Midbrain (tissue), 1 donor: Measurements from ENCODE around the gene KNDC1.
"Not testable (repeated sequence)": the region's sequence is repeated elsewhere in the genome, so short reads cannot be mapped to it uniquely, and the experiment has no call there.

ENCODE experiments used
- DNase-seq: peaks from one replicate; lab custom pipeline; 2025; lab: John Stamatoyannopoulos, UW

KNDC1 gene

DNA sequence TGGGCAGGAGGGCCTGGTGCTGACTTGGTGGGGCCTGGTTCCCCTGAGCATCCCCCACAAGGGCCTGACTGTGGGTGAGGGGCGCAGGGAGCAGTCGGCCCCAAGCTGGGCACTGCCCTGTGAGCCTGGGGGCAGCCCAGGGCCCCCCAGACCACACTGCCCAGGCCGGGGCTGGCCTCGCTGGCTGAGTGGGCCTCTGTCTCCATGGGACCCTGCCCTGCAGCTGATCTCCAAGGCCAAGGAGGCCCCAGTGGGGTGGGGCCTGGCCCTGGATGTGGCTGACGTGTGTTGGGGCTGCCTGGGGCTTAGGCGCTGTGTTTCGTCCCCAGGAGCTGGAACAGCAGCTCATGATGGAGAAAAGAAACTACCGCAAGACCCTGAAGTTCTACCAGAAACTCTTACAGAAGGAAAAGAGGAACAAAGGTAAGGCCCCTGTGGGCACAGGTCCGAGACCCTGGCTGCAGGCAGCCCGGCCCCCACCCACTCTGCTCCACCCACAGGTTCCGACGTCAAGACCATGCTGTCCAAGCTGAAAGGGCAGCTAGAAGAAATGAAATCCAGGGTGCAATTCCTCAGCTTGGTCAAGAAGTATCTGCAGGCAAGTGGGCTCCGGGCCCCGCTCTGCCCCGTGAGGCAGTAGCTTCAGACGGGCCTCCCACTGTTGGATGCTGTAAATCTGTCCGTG is 46.5 kb downstream of the KNDC1 start:
- DNase-seq = no peak

DNA sequence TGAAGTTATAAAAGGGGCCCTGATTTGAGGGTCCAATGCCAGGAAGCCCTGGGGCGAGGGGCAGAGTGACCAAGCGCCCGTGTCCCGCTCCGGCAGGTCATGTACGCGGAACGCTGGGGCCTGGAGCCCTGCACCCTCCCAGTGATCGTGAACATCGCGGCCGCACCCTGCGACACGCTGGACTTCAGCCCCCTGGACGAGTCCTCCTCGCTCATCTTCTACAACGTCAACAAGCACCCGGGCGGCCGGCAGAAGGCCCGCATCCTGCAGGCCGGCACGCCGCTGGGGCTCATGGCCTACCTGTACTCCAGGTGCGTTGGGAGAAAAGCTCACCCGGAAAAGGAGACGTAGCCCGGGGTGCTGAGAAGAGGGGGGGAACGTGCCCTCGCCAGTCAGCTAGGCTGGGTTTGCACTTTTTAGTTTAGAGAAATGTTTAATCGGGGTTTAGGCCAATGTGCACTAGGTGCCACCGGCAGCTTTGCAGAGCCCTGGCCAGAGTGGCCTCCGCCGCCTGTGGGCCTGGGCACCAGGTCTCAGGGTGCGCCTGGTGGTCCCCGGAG is 47.1 kb downstream of the KNDC1 start:
- no peak for DNase-seq

DNA sequence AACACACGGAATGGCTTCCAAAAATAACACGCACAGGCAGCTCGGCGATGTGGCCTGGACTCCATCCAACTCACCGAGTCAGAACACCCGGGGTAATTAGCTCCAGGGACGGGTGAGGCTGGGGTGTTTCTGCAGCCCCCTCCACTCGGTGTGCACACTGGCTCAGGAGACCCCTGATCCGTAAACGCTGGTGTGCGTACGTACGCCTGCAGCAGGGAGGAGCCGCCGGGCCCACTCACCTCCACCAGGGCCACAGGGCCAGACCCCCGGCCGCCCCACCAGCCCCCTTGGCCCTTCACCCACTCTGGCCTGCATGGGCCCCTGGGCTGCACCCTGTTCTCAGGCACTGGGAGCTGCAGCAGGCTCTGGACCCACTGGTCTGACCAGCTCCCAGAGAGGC is 47.6 kb downstream of the KNDC1 start:
- no peak for DNase-seq

DNA sequence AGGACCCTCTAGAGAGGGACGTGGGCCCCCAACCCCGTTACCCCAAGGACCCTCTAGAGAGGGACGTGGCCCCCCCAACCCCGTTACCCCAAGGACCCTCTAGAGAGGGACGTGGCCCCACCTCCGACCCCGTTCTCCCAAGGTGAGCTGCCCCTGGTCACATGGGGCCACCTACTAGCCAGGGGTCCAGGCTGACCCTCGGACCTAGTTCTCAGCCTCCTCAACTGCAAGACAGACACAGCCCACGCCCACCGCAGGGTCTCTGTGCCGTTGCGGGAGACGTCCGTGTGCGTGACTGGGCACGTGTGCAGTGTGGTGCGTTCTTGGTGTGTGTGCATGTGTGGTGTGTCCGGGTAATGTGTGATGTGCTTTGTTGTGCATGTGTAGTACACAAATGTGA is 48.4 kb downstream of the KNDC1 start:
- DNase-seq = no peak

DNA sequence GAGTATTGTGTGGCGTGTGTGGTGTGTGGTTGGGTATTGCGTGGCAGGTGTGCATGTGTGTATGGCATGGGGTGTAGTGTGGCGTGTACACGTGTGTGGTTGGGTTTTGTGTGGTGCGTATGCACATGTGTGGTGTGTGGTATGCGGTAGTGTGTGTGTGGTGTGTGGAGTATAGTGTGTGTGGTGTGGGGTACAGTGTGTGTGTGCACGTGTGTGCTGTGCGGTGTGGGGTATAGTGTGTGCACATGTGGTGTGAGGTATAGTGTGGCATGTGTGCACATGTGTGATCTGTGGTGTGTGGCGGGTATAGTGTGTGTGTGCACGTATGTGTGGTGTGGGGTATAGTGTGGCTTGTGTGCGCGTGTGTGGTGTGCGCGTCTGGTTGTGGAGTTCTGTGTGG is 49.1 kb downstream of the KNDC1 start:
- no peak for DNase-seq

DNA sequence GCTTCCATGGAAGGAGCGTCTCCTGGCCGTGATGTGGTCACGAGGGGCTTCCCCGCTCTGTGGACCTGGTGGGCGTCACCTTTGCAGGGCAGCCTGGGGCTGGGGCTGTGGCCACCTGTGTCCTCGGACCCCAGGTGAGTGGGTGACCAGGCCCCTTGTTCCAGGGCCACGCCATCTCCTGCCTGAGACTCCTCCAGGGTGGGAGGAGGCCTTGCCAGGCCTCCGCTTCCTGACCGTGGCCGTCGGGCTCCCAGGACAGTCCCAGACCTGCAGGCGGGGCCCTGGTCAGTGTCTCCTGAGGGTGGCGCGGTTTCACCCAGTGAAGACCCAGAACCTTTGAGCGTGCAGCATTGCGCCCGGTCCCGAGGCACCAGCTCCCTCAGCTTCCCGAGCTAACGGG is 49.6 kb downstream of the KNDC1 start:
- no peak for DNase-seq

DNA sequence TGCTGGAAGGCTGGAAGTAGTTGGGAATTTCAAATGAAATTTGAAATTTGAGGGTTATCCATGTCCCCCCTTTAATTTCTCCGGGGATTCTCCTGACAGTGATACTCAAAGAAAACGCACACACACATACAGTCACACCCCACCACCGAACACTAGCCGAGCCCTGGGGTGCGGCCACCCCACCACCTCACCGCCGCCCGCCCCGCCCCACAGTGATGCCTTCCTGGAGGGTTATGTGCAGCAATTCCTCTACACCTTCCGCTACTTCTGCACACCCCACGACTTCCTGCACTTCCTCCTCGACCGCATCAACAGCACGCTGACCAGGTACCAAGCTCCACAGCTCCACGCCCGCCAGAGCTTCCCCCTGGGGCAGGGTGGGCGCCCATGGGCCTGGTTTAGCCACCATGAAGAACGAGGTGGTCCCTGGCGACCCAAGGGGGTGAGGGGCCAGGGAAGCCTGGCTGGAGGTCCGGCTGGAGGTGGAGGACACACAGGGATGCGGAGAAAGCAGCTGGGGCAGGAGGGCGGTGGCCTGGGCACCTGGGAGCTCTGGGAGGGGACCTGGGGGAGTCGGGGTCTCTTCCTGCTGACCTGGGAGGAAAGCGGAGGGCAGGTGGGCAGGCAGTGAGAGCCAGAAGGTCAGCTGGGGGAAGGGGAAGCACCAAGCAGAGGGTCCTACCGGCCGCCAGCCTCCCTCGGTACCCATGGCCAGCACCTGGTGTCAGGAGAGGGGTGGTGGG is 50.5 kb downstream of the KNDC1 start:
- DNase-seq = no peak

DNA sequence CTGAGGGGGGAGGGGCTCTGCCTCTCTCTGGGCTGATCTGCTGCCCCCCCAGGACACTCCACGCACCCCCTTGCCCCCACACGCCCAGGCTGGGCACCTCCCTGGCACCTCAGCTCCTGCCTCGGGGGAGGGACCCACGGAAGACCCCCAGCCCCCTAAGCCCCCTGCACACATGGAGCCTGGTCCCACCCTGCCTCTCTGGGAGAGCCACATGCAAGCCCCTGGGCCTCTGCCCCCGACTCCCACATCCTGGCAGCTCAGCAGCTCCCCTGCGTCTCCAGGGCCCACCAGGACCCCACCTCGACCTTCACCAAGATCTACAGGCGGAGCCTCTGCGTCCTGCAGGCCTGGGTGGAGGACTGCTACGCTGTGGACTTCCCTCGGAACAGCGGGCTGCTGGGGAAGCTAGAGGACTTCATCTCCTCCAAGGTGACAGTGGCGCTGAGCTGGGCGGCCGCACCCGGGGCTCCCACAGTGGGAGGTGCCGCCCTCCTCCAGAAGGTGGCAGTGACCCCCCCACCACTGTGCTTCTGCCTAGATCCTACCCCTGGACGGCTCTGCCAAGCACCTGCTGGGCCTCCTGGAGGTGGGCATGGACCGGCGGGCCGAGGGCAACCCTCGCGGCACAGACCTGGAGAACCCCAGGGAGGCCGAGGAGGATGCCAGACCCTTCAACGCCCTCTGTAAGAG is 51.3 kb downstream of the KNDC1 start:
- no peak for DNase-seq

DNA sequence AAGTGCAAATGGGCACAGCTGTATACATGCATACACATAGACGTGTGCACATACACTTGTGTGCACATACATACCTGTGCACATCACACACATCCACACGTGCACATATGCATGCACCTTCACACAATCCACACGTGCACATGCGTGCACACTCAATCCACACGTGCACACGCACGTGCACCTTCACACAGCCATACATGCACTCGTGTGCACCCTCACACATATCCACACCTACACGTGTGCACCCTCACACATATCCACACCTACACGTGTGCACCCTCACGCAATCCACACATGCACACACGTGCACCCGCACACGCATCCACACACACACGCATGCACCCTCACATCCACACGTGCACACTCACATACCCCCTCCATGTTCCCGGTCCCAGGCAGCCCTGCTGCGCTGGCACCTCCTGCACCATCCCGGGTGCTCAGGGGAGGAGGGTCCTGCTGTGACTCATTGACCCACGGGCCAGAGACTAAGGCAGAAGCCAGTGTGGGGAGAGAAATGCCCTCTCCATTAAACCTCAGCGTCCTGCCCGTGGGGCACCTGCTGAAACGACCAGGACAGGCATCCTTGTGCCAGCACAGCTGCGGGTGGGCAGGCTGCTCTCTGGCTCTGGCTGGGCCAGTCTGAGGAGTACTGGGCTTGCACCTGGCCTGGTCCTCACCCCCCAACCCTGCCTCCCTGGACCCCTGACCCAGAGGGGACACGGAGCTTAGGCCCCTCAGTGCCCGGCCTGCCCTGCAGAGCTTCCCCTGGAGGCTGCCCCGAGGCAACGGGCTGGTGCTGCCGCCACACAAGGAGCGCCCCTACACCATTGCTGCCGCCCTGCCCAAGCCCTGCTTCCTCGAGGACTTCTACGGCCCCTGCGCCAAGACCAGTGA is 52.2 kb downstream of the KNDC1 start:
- DNase-seq = no peak

DNA sequence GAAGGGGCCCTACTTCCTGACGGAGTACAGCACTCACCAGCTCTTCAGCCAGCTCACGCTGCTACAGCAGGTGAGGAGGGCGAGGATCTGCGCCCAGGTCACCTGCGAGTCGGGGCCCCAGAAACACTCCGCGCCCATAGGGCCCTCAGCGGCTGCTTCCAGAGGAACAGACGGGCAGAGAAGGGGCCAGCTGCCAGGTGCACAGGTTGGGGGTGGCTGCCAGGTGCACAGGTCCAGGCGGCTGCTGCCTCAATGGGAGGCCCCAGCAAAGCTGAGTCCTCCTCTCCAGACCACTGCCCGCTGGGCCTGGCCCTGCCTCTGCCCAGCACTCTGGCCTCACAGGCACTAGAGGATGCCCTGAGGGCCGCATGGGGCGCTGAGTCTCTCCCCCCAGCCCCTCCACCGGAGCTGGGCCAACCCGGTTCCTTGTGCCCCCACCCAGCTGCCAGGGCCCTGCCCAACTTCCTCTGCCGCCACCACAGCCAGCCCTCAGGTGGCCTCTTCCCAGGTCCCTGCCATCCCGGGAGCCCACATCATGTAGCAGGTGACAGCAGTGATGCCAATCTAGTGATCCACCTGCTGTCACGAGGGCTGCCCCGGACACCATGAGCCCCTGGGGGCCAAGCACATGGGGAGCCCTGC is 53.0 kb downstream of the KNDC1 start:
- no peak for DNase-seq

DNA sequence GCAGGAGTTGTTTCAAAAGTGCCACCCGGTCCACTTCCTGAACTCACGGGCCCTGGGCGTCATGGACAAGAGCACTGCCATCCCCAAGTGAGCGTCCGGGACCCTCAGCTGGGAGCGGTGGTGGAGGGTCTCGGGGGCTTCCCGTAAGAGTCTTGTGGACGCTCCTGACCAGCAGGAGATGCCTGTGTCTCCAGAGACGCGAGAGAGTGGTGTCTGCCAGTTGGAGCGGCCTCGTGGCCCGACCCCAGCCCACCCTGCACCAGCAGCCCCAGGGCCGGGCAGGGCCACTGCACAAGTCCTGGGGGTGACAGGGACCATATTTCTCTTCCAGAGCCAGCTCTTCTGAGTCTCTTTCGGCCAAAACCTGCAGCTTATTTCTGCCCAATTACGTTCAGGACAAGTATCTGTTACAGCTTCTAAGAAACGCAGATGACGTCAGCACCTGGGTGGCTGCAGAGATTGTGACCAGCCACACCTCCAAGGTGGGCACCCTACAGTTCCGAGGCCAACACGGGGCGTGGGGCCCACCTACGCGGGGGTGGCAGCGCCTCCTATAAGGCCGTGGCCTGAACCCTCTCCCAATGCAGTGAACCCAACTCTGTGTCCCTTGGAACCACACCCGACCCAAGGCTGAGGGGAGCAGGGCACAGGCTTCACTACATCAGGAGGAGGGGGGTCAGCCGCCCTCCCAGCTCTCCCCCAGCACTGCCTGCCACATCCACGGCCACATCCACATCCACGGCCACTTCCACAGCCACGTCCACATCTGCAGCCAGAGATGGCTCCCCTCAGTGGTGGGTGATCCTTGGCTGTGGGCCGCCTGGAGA is 53.8 kb downstream of the KNDC1 start:
- no peak for DNase-seq

DNA sequence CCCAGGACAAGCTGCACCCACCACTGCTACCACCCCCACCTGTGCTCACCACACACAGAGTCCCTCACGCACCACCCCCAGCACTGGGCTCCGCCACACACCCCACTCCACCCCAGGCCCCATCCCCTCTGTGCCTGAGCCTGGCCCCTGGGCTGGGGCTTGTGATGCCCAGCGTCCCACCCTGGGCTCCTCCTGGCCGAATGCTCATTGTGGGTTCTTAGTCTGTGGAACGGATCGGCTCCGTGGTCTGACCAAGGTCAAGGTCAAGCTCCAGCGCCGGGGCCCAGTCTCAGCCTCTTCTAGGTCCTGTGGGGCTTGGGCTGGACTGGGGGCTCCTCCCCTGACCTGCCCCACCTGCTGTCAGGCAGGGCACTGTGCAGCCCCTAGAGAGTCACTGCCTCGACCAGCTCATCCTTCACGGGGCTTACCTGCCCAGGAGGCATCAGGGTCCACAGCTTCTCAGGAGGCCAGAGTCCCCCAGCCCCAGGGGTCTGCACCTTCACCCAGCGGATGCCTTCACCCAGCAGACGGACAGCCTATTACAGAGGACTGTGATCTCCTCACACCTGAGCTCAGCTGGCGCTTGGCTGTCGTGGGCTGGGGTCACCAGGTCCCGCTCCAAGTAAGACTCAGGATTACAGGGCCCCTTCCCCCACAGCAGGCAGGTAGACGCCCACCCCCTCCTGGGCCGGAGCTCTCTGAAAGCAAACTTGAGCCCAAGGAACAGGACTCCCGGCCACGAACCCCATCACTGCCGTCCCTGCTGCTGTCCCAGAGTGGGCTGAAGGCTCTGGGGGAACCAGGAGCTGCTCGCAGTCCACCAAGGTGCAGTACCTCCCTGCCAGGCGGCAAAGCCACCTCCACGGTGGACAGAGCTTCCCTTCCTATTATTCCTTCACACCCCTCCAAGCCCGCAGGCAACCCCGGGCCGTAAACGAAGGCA is 54.7 kb downstream of the KNDC1 start:
- no peak for DNase-seq

DNA sequence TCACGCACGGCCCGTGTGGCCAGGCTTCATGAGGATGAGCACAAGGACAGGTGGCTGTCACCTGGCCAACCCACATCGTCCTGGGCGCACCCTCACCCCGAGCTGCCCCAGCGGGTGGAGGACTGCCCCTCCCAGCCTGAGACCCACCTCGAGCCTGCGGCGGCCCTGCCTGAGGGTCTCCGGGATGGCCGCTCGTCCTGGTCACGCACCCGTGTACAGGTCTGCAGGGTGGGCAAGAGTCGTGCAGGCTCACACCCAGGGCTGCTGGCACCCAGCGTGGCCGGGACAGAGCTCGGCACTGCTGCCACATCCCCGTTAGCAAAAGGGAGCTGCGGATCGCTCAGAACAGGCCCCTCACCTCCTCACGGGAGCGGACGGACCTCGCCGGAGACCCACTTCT is 55.6 kb downstream of the KNDC1 start:
- no peak for DNase-seq

DNA sequence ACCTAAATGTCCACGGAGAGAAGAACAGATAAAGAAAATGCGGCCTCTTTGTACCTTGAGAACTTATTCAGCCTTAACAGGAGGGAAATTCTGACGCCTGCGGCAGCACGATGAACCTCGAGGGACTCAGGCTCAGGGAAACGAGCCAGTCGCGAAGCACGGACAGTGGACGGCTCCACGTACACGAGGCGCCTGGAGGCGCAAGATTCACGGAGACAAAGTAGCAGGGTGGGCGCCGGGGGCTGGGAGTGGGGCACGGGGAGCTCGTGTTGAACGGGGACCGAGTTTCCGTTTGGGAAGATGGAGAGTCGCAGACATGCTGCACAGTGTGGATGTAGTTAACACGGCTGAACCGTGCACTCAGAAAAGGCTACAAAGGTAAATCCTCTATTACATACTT is 56.8 kb downstream of the KNDC1 start:
- DNase-seq = no peak

DNA sequence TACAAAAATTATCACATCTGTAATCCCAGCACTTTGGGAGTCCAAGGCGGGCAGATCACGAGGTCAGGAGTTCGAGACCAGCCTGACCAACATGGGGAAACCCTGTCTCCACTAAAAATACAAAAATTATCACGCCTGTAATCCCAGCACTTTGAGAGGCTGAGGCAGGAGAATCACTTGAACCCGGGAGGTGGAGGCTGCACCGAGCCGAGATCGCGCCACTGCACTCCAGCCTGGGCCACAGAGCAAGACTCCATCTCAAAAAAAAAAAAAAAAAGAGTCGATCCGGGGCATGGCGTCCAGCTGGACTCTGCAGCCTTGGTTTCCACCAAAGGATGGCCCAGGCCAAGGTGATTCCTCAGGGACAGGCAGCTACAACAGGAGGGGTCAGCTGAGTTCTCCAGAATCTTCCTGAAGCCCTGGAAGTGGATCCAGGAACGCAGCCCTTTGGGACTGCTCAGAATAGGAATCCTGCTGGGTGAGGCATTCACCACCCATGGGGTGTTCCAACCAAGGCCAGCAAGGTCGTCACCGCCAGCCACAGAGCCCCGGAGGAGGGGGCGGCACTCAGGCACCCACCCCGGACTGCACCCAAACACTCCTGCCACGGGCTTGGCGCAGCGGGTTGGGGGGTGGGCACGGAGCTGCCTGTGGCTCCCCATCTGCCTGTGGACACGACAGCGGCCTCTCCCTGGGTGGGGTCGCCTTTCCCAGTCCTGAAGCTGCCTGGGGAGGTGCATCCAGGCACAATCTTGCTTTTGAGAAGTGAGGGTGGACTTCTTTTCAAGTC is 58.0 kb downstream of the KNDC1 start:
- no peak for DNase-seq

DNA sequence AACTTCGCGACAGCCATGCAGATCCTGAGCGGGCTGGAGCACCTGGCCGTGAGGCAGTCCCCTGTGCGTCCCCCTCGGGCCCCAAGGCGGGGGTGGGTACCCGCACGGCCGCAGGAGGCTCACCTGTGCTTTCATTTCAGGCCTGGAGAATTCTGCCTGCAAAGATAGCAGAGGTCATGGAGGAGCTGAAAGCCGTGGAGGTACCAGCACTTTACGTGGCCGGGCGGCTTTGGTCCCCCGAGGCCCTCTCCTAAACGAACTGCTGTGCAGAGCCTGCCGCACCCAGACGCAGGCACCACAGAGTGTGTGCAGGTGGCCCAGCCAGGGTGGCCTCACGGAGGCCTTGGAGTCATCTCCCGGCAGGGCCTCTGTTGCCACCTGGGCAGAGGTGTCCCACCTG is 58.9 kb downstream of the KNDC1 start:
- DNase-seq = no peak

DNA sequence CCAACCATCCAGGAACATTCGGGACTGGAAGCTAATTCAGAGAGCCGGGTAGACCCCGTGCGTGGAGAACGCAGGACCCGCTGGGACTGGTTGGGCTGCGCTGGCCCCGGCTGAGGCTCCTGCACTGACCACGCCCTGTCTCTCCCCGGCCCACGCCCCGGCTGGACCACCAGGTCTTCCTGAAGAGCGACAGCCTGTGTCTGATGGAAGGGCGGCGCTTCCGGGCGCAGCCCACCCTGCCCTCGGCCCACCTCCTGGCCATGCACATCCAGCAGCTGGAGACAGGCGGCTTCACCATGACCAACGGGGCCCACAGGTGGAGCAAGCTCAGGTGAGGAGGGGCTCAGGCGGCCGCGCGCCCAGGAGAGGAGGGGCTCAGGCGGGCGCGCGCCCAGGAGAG is 59.8 kb downstream of the KNDC1 start:
- no peak for DNase-seq

DNA sequence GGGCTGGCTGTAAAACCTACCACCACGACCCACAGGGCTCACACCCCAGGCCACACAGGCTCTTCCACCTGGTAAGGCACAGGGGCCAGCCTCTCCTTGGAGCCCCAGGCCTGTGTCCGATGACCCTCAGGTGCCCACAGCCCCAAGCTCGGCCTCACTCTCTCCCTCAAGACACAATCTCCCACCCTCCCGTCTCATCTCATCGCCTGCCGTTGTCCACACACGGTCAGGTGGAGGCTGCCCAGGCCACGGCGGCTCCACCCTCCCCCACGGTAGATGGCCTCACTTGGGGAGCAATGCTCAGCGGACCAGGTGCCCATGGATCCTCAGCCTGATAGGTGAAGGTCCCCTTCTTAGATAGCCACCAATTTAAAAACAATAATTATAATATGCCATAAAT is 61.3 kb downstream of the KNDC1 start:
- DNase-seq = no peak

DNA sequence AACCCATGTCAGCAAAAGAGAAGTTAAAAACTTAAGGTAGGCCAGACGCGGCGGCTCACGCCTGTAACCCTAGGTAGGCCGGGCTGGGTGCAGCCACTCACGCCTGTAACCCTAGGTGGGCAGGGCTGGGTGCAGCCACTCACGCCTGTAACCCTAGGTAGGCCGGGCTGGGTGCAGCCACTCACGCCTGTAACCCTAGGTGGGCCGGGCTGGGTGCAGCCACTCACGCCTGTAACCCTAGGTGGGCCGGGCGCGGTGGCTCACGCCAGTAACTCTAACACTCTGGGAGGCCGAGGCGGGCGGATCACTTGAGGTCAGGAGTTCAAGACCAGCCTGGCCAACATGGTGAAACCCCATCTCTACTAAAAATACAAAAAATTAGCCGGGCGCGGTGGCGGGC is 61.7 kb downstream of the KNDC1 start:
- DNase-seq = not testable (repeated sequence)
